GM12878 (cell line): Measurements from ENCODE around the gene CEP295NL. TPM values are rescaled to one million over a fixed set of nuclear protein-coding genes. Genes with fewer than 3 reads are reported as not detected.
A peak's percentile ranks its signal among the peaks of the same experiment; 100 is the strongest.

Source experiments
- ATAC-seq: fragments of 200-7000 bp; cut with Tn5 transposase; 3 replicates; pipeline ENCODE4 v1.9.1; 2020; ENCODE audit warnings: mild to moderate bottlenecking, moderate library complexity
- BruUV-seq: library from RNA; stranded (reverse); fragments of 400-500 nt; replicated peaks from 2 replicates; lab custom pipeline; 2021; lab: Mats Ljungman, UMichigan
- CTCF ChIA-PET: fragments of 300-600 bp; sonication (Branson Sonifier 250); formaldehyde crosslinking; extraction: SDS; loops from one replicate; lab custom pipeline; 2021; ENCODE audit warnings: inconsistent platforms; lab: Yijun Ruan, JAX
- POLR2A ChIA-PET: fragments of 350-600 bp; formaldehyde crosslinking; extraction: SDS; loops from one replicate; lab custom pipeline; 2021; ENCODE audit warnings: inconsistent platforms; lab: Charles Lee
- RAD21 ChIA-PET: fragments of 300-600 bp; sonication (Branson Sonifier 250); formaldehyde crosslinking; loops from one replicate; lab custom pipeline; 2023; ENCODE audit warnings: antibody characterized with exemption; ENCODE audit not compliant: unreplicated experiment; lab: Charles Lee
- SMC1A ChIA-PET: fragments of 300-600 bp; sonication (Branson Sonifier 250); formaldehyde crosslinking; loops from one replicate; lab custom pipeline; 2023; ENCODE audit not compliant: unreplicated experiment, uncharacterized antibody; lab: Charles Lee
- DNase-seq: peaks from one replicate; pipeline ENCODE4 v3.0.0-alpha.2; 2011; ENCODE audit warnings: low read depth, low spot score
- FAIRE-seq: peaks from 3 replicates; lab custom pipeline; 2011; peaks lifted over from hg19 to GRCh38; lab: Jason Lieb, UNC
- H2AFZ ChIP-seq: 2 replicates; pipeline ENCODE4 v1.6.0; 2011; ENCODE audit warnings: low read depth, low read length, control low read depth; ENCODE audit not compliant: control insufficient read depth
- H3K27ac ChIP-seq: 2 replicates; pipeline ENCODE4 v1.5.1; 2011; ENCODE audit warnings: control low read depth; ENCODE audit not compliant: control insufficient read depth, insufficient read depth
- H3K27me3 ChIP-seq, 2 experiments: replicated peaks in 1 of 2; 2 replicates each; pipeline versions ENCODE4 v1.6.0 to v1.6.1; 2011; ENCODE audit warnings: low read length in 1 of 2; ENCODE audit not compliant: control insufficient read depth in 2 of 2, insufficient read depth in 2 of 2
- H3K36me3 ChIP-seq, 2 experiments: 2 replicates each; pipeline ENCODE4 v1.5.1; 2011; ENCODE audit warnings: low read length in 1 of 2; ENCODE audit not compliant: control insufficient read depth in 2 of 2, insufficient read depth in 2 of 2
- H3K4me1 ChIP-seq: 2 replicates; pipeline ENCODE4 v1.6.1; 2011; ENCODE audit warnings: mild to moderate bottlenecking, low read length, moderate library complexity, mixed read lengths; ENCODE audit not compliant: control insufficient read depth, insufficient read depth
- H3K4me2 ChIP-seq: 2 replicates; pipeline ENCODE4 v1.6.0; 2011; ENCODE audit warnings: control low read depth; ENCODE audit not compliant: control insufficient read depth, insufficient read depth
- H3K4me3 ChIP-seq: fragments of 200-600 bp; sonication (generic); 2 replicates; pipeline ENCODE4 v1.5.1; 2016
- H3K79me2 ChIP-seq: 2 replicates; pipeline ENCODE4 v1.6.0; 2011; ENCODE audit warnings: low read length; ENCODE audit not compliant: control insufficient read depth, insufficient read depth
- H3K9ac ChIP-seq: 2 replicates; pipeline ENCODE4 v1.8.0; 2011; ENCODE audit warnings: low read length, control low read depth, mixed read lengths; ENCODE audit not compliant: control insufficient read depth, insufficient read depth
- H3K9me3 ChIP-seq: replicated peaks from 3 replicates; pipeline ENCODE4 v1.5.1; 2011; ENCODE audit warnings: mild to moderate bottlenecking, low read length; ENCODE audit not compliant: control insufficient read depth, insufficient read depth
- H4K20me1 ChIP-seq: 2 replicates; pipeline ENCODE4 v1.6.0; 2011; ENCODE audit not compliant: control insufficient read depth, insufficient read depth
- EGR1 ChIP-seq, 2 experiments: IDR thresholded peaks; 1 replicate in 1 of 2; 2 replicates in 1 of 2; pipeline ENCODE4 v1.6.1; 2011 to 2012; ENCODE audit warnings: low read depth in 2 of 2, low read length in 2 of 2, borderline replicate concordance in 1 of 2, mild to moderate bottlenecking in 1 of 2, moderate library complexity in 1 of 2
- NR2F1 ChIP-seq: fragments of 450-650 bp; conservative IDR thresholded peaks from 2 replicates; pipeline ENCODE4 v1.6.1; 2017; ENCODE audit warnings: mild to moderate bottlenecking
- POLR2AphosphoS5 ChIP-seq: IDR thresholded peaks from 2 replicates; pipeline ENCODE4 v1.6.1; 2011; ENCODE audit warnings: mild to moderate bottlenecking, low read length, inconsistent platforms
- RAD51 ChIP-seq: fragments of 450-650 bp; IDR thresholded peaks from 2 replicates; pipeline ENCODE4 v1.6.1; 2016; ENCODE audit warnings: moderate library complexity, mild to moderate bottlenecking, inconsistent platforms
- TARDBP ChIP-seq: IDR thresholded peaks from 2 replicates; pipeline ENCODE4 v1.6.1; 2016; ENCODE audit warnings: borderline replicate concordance
- WGBS: methylation state at CpG from one replicate; pipeline ENCODE4 v1.1.6; 2016; ENCODE audit warnings: low lambda C conversion rate; ENCODE audit not compliant: insufficient replicate concordance, insufficient coverage; ENCODE audit errors: missing lambda C conversion rate; 5-methylcytosine and 5-hydroxymethylcytosine counted together
- in situ Hi-C: fragments of 300-500 bp; cut with MboI; formaldehyde crosslinking; loops from 9 replicates; pipeline ENCODE4 v1.14.3; 2018; ENCODE audit warnings: mixed read lengths
- intact Hi-C: fragments of 100-400 bp; cut with micrococcal nuclease; formaldehyde crosslinking; loops from one replicate; pipeline ENCODE4 v1.14.2; 2022; ENCODE audit not compliant: unreplicated experiment
- polyA plus RNA-seq, 11 experiments: library from polyadenylated mRNA; depleted of rRNA in 4 of 11; unstranded in 6 of 11; stranded (reverse) in 5 of 11; fragments of >200 nt; fragmentation: Nextera tagmentation in 4 of 11; fragmentation: Illumina TruSeq in 1 of 11; extraction: Ambion mirVana in 4 of 11; extraction: Trizol in 1 of 11; gene quantifications; 1 replicate in 1 of 11; 2 replicates in 10 of 11; pipeline versions ENCODE4 v1.2.1 to v1.2.3, GENCODE V29; 2011 to 2016; ENCODE audit warnings: inconsistent platforms in 2 of 11, missing spikeins in 2 of 11, low read depth in 1 of 11
- total RNA-seq, 4 experiments: library from RNA; depleted of rRNA in 3 of 4; stranded (reverse); fragments of >200 nt in 3 of 4; fragmentation: Illumina TruSeq in 1 of 4; extraction: Trizol in 1 of 4; gene quantifications; 2 replicates each; pipeline versions ENCODE4 v1.2.1 to v1.2.3, GENCODE V29; 2013 to 2021
- TF ChIP-seq, protein P1 (sequence below): IDR thresholded peaks from 2 replicates; pipeline ENCODE4 v1.6.1; 2011; ENCODE audit warnings: borderline replicate concordance, low read depth, mild to moderate bottlenecking, moderate library complexity, mixed read lengths, low read length; ENCODE audit not compliant: insufficient read depth; ENCODE audit errors: extremely low read length
- TF ChIP-seq, protein P2 (sequence below), 3 experiments: IDR thresholded peaks in 2 of 3; conservative IDR thresholded peaks in 1 of 3; 2 replicates each; pipeline ENCODE4 v1.5.1; 2011; ENCODE audit warnings: low read depth in 3 of 3, low read length in 3 of 3, mild to moderate bottlenecking in 3 of 3, control low read depth in 2 of 3, moderate library complexity in 2 of 3, inconsistent platforms in 1 of 3, mixed read lengths in 1 of 3; ENCODE audit not compliant: control insufficient read depth in 2 of 3, insufficient read depth in 1 of 3; ENCODE audit errors: extremely low read depth in 1 of 3

Gene CEP295NL
- total and polyA plus RNA-seq, 10 of the 15 experiments (the other 5 are each of a cell fraction or from before 2014, with no cell fraction given): not detected

DNA sequence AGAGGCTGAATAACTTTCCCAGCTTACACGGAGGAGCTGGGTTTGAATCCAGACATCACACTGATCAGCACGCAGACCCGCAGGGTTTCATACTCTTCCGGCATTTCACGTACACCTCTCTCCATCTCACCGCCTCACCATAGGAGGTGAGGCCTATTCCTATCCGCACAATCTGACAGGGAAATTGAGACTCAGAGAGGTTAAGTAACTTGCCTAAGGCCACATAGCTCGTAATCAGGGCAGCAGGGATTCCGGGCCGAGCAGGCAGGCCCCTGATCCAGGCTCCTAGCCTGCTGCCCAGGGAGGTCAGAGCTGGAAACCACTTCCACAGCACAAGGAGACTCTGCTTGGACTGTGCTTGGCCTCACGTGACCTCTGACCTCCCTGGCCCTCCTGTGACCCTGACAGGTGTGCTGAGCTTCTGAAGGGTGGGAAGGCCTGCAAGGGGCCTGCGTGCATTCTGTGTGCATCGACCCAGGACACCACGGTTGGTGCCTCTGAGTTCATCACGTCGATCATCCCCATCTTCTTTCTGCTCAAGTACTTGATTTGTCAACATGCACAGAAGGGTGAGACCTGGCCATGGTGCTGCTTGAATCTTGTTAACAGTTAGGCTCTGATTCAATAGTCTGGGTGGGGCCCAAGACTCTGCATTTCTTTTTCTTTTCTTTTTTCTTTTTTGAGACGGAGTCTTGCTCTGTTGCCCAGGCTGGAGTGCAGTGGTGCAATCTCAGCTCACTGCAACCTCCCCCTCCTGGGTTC lies 4.7 kb downstream of the CEP295NL start (continued):
- TF ChIP-seq, protein P1, sequence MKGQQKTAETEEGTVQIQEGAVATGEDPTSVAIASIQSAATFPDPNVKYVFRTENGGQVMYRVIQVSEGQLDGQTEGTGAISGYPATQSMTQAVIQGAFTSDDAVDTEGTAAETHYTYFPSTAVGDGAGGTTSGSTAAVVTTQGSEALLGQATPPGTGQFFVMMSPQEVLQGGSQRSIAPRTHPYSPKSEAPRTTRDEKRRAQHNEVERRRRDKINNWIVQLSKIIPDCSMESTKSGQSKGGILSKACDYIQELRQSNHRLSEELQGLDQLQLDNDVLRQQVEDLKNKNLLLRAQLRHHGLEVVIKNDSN: peak; percentile 33
- no peak for TF ChIP-seq EGR1 (IDR thresholded peaks at IDR 0.05; ENCODE audit: borderline replicate concordance in 1 of 2, low read depth in 2 of 2, low read length in 2 of 2)
- TF ChIP-seq NR2F1: 0 out of 2 replicates have a peak, but pooled peaks have one; percentile 19
- TF ChIP-seq POLR2AphosphoS5: no peak

- SMC1A ChIA-PET: no interaction called here
- Histone ChIP-seq H3K27me3 (0 out of 4 replicates have a peak, but pooled peaks cover 0 to 2% of the 10 kb centered on the region in 2 experiments), H3K4me2 (no peak overlapping the region), H3K9ac (no peak overlapping the region), H3K4me3 (no peak overlapping the region), H4K20me1 (no peaks in the 10 kb centered on the region), H3K36me3 (no peaks in the 10 kb centered on the region), H3K27ac (no peak overlapping the region), H3K9me3 (no peaks in the 10 kb centered on the region), H3K4me1 (no peaks in the 10 kb centered on the region), H2AFZ (no peak overlapping the region), H3K79me2 (no peaks in the 10 kb centered on the region)
- POLR2A ChIA-PET: no interaction called here
- CTCF ChIA-PET: no interaction called here
- no TSS peak for BruUV-seq
- intact Hi-C loops: no loop called here
- FAIRE-seq: no peak
- RAD21 ChIA-PET: no interaction called here
- WGBS: 44% methylated on average over 7 of the region's 7 CpGs
- in situ Hi-C loops: loop anchor here (5.0 kb wide), 1 partner anchor 50 kb away; no protein-coding TSS in a partner anchor
- DNase-seq: no peak
- TF ChIP-seq TARDBP (no peak), RAD51 (no peak)
- TF ChIP-seq, protein P2, sequence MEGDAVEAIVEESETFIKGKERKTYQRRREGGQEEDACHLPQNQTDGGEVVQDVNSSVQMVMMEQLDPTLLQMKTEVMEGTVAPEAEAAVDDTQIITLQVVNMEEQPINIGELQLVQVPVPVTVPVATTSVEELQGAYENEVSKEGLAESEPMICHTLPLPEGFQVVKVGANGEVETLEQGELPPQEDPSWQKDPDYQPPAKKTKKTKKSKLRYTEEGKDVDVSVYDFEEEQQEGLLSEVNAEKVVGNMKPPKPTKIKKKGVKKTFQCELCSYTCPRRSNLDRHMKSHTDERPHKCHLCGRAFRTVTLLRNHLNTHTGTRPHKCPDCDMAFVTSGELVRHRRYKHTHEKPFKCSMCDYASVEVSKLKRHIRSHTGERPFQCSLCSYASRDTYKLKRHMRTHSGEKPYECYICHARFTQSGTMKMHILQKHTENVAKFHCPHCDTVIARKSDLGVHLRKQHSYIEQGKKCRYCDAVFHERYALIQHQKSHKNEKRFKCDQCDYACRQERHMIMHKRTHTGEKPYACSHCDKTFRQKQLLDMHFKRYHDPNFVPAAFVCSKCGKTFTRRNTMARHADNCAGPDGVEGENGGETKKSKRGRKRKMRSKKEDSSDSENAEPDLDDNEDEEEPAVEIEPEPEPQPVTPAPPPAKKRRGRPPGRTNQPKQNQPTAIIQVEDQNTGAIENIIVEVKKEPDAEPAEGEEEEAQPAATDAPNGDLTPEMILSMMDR (IDR thresholded peaks at IDR 0.05 in 2 of 3, conservative IDR thresholded peaks at IDR 0.05 in 1 of 3; ENCODE audit: control insufficient read depth in 2 of 3, extremely low read depth in 1 of 3, insufficient read depth in 1 of 3, low read depth in 3 of 3, low read length in 3 of 3): no peak
- ATAC-seq: no peak
Measured at GRCh38 chr17:78897664-78898047, 5.3 kb downstream of the CEP295NL start.
